ENCODE data around the gene IGF2BP2. TPM values are rescaled to one million over a fixed set of nuclear protein-coding genes. Genes with fewer than 3 reads are reported as not detected.
A peak's percentile ranks its signal among the peaks of the same experiment; 100 is the strongest.

IGF2BP2 gene
- total RNA-seq, 6 experiments from 2014 or later = 97.2 to 111 (median 100.0) TPM

DNA sequence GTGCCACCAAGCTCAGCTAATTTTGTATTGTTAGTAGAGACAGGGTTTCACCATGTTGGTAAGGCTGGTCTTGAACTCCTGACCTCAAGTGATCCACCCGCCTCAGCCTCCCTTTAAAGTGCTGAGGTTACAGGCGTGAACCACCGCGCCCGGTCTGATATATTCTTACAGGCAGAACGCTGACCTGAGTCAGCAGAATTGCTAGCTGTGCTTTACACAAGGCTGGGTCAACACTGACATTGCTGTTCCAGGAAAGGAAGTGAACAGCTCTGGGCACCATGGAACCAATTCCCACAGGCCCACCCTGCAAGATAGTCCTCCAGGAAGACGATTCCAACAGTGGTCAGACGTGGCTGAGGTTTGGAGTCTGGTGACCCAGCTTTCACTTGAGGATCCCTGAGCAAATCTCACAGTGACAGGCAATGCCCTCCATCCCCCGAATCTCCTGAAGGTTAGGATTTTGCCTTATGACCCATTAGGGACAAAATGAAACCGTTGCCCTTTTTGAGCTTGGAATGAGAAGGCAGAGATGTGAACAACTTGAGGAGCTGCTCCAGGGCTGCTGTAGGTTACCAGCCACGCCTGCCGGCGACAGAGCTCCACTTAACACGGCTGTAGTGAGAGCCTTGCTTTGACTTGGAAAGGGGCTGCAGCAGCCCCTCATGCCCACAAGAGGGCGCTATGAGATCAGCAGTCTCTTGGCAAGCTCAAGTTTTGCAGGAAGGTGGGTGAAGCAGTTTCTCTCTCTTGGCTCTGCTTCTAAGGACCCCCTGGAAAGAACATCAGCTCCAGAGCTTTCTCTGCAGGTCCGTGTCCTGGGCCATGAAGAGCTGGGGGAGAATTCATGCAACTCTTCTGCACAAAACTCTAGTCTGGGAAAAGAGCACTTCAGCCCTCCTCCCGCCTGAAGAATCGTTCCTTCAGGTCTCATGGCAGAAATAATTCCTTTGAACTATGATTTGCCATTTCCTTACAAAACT is 164.6 kb downstream of the IGF2BP2 start:
- DNase-seq = peak; percentile 63
- Mint-ChIP-seq H3K9me3 (no peaks in the 10 kb centered on the region), H3K27ac (peak overlapping the region; percentile 95), H3K36me3 (ENCODE audit: low read depth) (peaks cover 40% of the 10 kb centered on the region), H3K27me3 (ENCODE audit: insufficient read depth) (peaks cover 14% of the 10 kb centered on the region), H3K4me1 (ENCODE audit: low read depth) (peaks cover 66% of the 10 kb centered on the region), H3K4me3 (no peak overlapping the region)
- TF ChIP-seq, protein P1, sequence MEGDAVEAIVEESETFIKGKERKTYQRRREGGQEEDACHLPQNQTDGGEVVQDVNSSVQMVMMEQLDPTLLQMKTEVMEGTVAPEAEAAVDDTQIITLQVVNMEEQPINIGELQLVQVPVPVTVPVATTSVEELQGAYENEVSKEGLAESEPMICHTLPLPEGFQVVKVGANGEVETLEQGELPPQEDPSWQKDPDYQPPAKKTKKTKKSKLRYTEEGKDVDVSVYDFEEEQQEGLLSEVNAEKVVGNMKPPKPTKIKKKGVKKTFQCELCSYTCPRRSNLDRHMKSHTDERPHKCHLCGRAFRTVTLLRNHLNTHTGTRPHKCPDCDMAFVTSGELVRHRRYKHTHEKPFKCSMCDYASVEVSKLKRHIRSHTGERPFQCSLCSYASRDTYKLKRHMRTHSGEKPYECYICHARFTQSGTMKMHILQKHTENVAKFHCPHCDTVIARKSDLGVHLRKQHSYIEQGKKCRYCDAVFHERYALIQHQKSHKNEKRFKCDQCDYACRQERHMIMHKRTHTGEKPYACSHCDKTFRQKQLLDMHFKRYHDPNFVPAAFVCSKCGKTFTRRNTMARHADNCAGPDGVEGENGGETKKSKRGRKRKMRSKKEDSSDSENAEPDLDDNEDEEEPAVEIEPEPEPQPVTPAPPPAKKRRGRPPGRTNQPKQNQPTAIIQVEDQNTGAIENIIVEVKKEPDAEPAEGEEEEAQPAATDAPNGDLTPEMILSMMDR (IDR thresholded peaks at IDR 0.05) = peak; percentile 99

DNA sequence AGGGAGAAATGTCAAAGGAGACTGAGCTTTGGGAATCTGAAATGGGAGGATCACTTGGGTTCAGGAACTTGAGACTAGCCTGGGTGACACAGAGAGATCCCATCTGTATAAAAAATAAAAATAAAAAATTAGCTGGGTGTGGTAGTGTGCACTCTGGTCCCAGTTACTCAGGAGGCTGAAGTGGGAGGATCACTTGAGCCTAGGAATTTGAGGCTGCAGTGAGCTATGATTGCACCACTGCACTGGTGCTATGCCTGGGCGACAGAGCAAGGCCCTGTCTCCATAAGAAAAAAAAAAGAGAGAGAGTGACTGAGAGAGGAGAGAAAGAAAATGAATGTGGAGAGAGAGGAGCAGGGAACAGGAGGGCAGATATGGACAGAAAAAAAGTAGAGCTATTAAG is 165.9 kb downstream of the IGF2BP2 start:
- H3K27ac Mint-ChIP-seq = peak overlapping the region; percentile 95
- peaks cover 66% of the 10 kb centered on the region for H3K4me1 Mint-ChIP-seq (ENCODE audit: low read depth)
- H3K36me3 Mint-ChIP-seq (ENCODE audit: low read depth) = peaks cover 38% of the 10 kb centered on the region

DNA sequence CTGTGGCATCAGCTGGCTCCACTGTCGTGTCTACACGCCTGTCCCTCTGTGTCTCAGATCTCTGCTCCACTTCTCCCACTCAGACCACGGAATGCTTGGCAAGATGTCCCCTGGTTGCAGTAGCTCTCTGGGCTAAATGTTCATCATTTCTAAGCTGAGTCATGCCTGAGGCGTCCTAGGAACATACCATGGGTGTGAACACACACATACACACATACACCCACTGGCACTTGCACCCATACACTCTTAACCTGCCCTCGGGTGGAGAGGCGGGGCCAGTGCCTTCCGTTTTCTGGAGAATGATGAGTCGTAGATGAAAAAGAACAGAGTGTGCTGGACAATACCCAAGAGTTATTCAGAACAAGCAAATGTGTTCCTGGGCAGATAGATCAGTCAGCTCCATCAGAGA is 166.3 kb downstream of the IGF2BP2 start:
- Mint-ChIP-seq H3K27ac (peak overlapping the region; percentile 95), H3K4me3 (peak overlapping the region; percentile 75), H3K4me1 (ENCODE audit: low read depth) (peaks cover 66% of the 10 kb centered on the region), H3K36me3 (ENCODE audit: low read depth) (peaks cover 38% of the 10 kb centered on the region), H3K9me3 (no peaks in the 10 kb centered on the region), H3K27me3 (ENCODE audit: insufficient read depth) (peaks cover 17% of the 10 kb centered on the region)
- peak; percentile 99 for DNase-seq
- TF ChIP-seq, protein P1 (IDR thresholded peaks at IDR 0.05) = no peak; the same call in 1 of the 2 replicates

More for the DNA sequence above, 165.9 kb downstream of the IGF2BP2 start:
- TF ChIP-seq, protein P1 (IDR thresholded peaks at IDR 0.05) = no peak; the same call in 1 of the 2 replicates
- peaks cover 14% of the 10 kb centered on the region for H3K27me3 Mint-ChIP-seq (ENCODE audit: insufficient read depth)
- H3K9me3 Mint-ChIP-seq = no peaks in the 10 kb centered on the region
- no peak for DNase-seq
- peak overlapping the region; percentile 75 for H3K4me3 Mint-ChIP-seq

DNA sequence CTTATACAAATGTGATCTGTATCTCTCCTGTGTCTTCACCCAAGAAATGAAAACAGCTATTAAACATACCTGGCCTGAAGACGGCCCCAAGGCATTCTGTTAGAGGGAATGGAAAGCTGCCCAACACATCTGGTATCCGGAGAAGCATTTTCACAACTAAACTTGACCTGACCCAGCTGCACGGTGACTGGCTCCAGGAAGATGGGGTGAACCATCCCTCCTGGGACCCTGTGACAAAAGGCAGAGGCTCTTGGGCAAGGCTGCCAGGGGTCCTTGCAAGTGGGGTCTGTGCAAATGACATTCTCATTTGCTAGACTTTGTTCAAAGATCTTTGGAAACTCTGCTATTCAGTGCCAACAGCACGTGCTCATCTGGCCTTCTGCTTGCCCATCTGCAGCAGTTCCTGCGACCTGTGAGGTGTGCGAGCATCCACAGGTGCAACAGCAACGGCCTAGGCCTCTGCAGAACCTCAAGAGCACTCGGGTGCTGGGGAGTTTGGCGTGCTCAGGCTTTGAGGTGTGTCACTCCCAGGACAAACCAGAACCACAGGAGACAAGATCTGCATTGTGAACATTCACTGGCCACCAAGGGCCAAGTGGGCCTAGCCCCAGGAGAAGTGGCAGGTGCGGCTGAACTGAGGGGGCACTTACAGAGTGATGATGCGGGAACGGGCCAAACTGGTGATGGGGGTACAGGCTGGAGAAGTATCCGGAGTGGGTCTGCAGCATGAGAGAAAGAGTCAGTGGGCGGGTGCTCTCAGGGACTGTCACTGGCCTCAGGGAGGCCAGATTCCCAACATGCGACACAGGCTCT is 166.9 kb downstream of the IGF2BP2 start:
- Mint-ChIP-seq H3K4me1 (ENCODE audit: low read depth) (peaks cover 66% of the 10 kb centered on the region), H3K4me3 (peak overlapping the region; percentile 75), H3K36me3 (ENCODE audit: low read depth) (peaks cover 34% of the 10 kb centered on the region), H3K9me3 (no peaks in the 10 kb centered on the region), H3K27me3 (ENCODE audit: insufficient read depth) (peaks cover 17% of the 10 kb centered on the region), H3K27ac (peak overlapping the region; percentile 95)
- TF ChIP-seq, protein P1 (IDR thresholded peaks at IDR 0.05) = no peak
- no peak for DNase-seq

DNA sequence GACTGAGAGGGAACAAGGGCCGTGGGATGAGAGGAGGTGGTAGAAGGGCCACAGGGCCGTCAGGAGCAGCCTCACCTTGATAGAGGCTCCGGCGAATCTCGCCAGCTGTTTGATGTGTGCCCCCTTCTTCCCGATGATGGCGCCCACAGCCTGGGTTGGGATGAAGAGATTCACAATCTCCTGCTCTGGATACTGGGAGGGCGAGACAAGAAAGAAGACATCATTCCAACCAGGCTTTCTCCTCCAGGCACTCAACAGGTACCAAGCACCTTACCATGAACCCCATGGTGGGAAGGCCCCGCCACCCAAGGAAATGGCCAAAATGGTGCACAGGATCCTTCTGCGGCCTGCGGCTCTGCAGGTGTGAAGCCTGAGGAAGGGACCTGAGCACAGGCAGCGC is 167.6 kb downstream of the IGF2BP2 start:
- peak overlapping the region; percentile 95 for H3K27ac Mint-ChIP-seq
- DNase-seq = no peak
- peaks cover 66% of the 10 kb centered on the region for H3K4me1 Mint-ChIP-seq (ENCODE audit: low read depth)
- H3K4me3 Mint-ChIP-seq = peak overlapping the region; percentile 68
- H3K27me3 Mint-ChIP-seq (ENCODE audit: insufficient read depth) = peaks cover 17% of the 10 kb centered on the region
- TF ChIP-seq, protein P1 (IDR thresholded peaks at IDR 0.05) = no peak
- H3K9me3 Mint-ChIP-seq = no peaks in the 10 kb centered on the region
- peaks cover 38% of the 10 kb centered on the region for H3K36me3 Mint-ChIP-seq (ENCODE audit: low read depth)
